Measurements from ENCODE around the gene C2orf49. TPM values are rescaled to one million over a fixed set of nuclear protein-coding genes. Genes with fewer than 3 reads are reported as not detected.
A peak's percentile ranks its signal among the peaks of the same experiment; 100 is the strongest.

Gene C2orf49
- total RNA-seq, 2 donors from 2014 or later = 17.5 to 18.4 TPM

DNA sequence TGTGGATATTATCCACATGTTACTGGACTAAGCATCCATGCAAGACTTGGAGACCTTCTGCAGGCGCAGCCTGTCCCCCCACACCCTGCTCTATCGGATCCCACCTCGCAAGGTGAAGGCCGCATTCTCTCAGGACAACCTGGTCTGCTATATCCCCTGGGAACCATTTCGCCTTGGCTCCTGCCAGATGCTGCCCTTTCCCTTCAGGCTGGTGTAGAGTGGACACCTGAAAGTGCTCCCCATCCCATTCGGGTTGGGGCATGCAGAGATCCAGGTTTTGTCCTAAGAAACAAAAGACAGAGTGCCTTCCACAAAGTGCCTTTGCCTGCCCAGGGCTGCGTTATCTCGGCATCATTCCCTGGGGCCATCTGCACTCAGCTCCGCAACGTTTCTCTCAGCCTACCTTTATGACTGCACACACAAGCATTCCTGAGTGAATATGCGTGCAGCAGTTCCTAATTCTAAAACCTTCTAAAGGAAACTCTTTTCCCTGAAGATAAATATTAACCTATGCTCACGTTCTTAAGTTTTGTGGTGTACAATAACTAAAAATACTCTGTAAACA is 41.0 kb downstream of the C2orf49 start:
- Histone ChIP-seq H3K9me3 (no peaks in the 10 kb centered on the region), H3K36me3 (no peaks in the 10 kb centered on the region), H3K27me3 (replicated peaks; ENCODE audit: insufficient read depth) (no peaks in the 10 kb centered on the region), H3K4me3 (no peak overlapping the region), H3K27ac (no peak overlapping the region), H3K4me1 (ENCODE audit: control insufficient read depth in 1 of 2, low read depth in 2 of 2) (peaks cover 30 to 64% of the 10 kb centered on the region in 2 donors)
- no peak for ATAC-seq (ENCODE audit: insufficient number of reproducible peaks, low FRiP score, low read depth)
- TF ChIP-seq, protein P1, sequence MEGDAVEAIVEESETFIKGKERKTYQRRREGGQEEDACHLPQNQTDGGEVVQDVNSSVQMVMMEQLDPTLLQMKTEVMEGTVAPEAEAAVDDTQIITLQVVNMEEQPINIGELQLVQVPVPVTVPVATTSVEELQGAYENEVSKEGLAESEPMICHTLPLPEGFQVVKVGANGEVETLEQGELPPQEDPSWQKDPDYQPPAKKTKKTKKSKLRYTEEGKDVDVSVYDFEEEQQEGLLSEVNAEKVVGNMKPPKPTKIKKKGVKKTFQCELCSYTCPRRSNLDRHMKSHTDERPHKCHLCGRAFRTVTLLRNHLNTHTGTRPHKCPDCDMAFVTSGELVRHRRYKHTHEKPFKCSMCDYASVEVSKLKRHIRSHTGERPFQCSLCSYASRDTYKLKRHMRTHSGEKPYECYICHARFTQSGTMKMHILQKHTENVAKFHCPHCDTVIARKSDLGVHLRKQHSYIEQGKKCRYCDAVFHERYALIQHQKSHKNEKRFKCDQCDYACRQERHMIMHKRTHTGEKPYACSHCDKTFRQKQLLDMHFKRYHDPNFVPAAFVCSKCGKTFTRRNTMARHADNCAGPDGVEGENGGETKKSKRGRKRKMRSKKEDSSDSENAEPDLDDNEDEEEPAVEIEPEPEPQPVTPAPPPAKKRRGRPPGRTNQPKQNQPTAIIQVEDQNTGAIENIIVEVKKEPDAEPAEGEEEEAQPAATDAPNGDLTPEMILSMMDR (IDR thresholded peaks at IDR 0.05) = no peak
- DNase-seq (ENCODE audit: low spot score) = no peak

DNA sequence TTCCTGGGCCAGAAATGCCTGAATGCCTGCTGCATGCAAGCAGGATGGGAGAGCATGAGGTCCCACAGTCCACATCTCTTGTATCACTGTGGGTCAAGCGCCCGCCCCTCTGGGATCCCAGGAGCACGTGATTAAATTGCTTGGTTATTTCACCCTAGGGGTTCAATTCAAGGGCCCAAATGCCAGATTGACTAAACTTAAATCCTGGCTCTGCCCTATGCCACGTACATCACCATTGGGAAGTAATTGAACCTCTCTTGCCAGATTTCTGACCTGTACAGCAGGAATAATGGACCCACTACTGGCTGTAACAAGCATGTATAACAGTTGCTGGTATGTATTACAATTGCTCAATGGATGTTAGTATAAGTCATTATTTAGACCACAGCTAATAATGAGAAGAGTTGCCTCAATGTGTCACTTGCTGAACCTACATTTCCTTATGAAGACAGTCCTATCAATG is 41.6 kb downstream of the C2orf49 start:
- no peak overlapping the region for H3K27ac ChIP-seq
- H3K4me3 ChIP-seq = no peak overlapping the region
- TF ChIP-seq, protein P1 (IDR thresholded peaks at IDR 0.05) = no peak
- H3K27me3 ChIP-seq (replicated peaks; ENCODE audit: insufficient read depth) = no peaks in the 10 kb centered on the region
- no peaks in the 10 kb centered on the region for H3K36me3 ChIP-seq
- DNase-seq (ENCODE audit: low spot score) (no peak), ATAC-seq (ENCODE audit: insufficient number of reproducible peaks, low FRiP score, low read depth) (no peak)
- H3K4me1 ChIP-seq (ENCODE audit: control insufficient read depth in 1 of 2, low read depth in 2 of 2) = peaks cover 25 to 64% of the 10 kb centered on the region in 2 donors
- H3K9me3 ChIP-seq = no peaks in the 10 kb centered on the region

DNA sequence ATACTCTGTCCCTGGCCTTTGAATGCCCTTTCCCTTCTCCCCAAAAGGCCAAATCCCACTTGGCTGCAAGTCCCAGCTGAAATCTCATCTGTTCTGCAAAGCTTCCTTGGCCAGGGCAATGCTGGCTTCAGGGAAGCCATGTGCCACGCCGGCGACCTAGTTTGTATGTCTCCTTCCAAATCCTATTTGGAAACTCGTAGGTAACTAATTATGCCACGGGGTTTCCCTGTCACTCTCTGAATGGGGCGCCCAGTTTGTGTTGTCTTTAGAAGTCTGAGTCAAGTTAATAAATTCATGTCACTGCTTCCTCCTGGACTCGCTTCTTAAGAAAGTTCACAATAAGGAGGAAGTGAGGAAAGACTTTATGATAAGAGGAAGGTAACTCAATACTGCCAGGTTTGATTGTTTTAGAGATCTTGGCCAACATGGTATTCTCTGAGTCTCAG is 42.4 kb downstream of the C2orf49 start:
- no peaks in the 10 kb centered on the region for H3K9me3 ChIP-seq
- H3K4me3 ChIP-seq = no peak overlapping the region
- no peak for ATAC-seq (ENCODE audit: insufficient number of reproducible peaks, low FRiP score, low read depth)
- TF ChIP-seq, protein P1 (IDR thresholded peaks at IDR 0.05) = no peak
- H3K27ac ChIP-seq = peak overlapping the region; percentile 63 to 76
- no peaks in the 10 kb centered on the region for H3K27me3 ChIP-seq (replicated peaks; ENCODE audit: insufficient read depth)
- H3K36me3 ChIP-seq = peaks cover 1% of the 10 kb centered on the region
- peaks cover 22 to 59% of the 10 kb centered on the region in 2 donors for H3K4me1 ChIP-seq (ENCODE audit: control insufficient read depth in 1 of 2, low read depth in 2 of 2)
- no peak for DNase-seq (ENCODE audit: low spot score)

DNA sequence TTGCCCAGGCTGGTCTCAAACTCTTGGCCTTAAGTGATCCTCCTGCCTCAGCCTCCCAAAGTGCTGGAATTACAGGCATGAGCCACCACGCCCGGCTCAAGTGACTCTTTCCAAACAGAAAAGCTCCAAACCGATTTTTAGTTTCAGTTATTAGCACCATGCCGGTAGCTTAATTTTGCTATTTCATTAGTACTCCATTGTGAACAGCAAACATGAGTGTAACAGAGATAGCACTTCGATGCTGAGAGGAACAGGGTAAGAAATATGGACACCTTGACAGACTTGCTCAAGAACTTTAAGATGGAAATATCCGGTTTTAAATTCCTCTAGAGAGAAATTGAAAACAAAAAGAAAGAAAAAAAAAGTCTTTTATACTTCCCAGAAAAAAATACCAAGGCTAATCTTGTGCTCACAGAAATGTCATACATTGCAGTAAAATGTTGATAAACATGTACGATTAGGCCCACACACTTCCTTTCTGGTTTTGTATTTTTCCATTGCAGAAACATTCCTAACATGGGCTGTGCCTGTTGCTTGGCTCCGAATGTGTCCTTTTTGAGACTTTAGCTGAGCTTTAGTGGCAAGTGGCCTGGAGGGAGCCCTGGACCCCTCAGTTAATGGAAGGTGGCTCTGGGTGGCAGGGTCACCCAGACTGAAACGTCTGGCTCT is 43.2 kb downstream of the C2orf49 start:
- ATAC-seq (ENCODE audit: insufficient number of reproducible peaks, low FRiP score, low read depth) (no peak), DNase-seq (ENCODE audit: low spot score) (no peak)
- Histone ChIP-seq H3K36me3 (peaks cover 9% of the 10 kb centered on the region), H3K27ac (peak overlapping the region; percentile 63 to 76), H3K4me1 (ENCODE audit: control insufficient read depth in 1 of 2, low read depth in 2 of 2) (peaks cover 22 to 55% of the 10 kb centered on the region in 2 donors), H3K27me3 (replicated peaks; ENCODE audit: insufficient read depth) (no peaks in the 10 kb centered on the region), H3K4me3 (peak overlapping the region; percentile 11), H3K9me3 (no peaks in the 10 kb centered on the region)
- TF ChIP-seq, protein P1 (IDR thresholded peaks at IDR 0.05) = no peak

DNA sequence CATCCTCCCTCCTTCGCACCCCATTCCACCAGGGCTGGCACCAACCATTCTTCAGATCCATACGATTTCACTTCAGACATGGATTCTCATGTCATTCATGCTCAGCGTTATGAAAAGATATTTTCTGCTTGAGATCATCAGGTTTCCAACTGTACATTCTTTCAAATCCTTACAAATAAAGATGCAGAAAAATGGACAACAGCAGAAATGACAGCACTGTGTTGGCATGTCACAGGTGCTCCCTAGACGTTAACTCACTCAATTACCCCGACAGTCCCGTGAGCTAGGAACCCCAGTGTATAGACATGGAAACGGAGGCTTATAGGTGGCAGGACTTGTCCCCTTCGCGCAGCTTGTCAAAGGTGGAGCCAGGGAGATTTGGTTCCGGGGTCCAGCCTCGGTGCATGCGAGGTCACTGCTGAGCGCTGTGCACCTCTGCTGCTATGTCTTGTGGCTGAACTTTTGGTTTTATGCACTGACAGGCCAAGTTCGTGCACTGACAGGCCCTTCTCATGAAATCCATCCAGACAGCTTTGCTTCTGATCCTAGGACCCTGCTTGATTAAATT is 43.8 kb downstream of the C2orf49 start:
- no peak for ATAC-seq (ENCODE audit: insufficient number of reproducible peaks, low FRiP score, low read depth)
- H3K36me3 ChIP-seq = peaks cover 13% of the 10 kb centered on the region
- H3K9me3 ChIP-seq = no peaks in the 10 kb centered on the region
- H3K27me3 ChIP-seq (replicated peaks; ENCODE audit: insufficient read depth) = no peaks in the 10 kb centered on the region
- TF ChIP-seq, protein P1 (IDR thresholded peaks at IDR 0.05) = no peak
- peaks cover 22 to 49% of the 10 kb centered on the region in 2 donors for H3K4me1 ChIP-seq (ENCODE audit: control insufficient read depth in 1 of 2, low read depth in 2 of 2)
- H3K27ac ChIP-seq = peak overlapping the region; percentile 26 to 76
- DNase-seq (ENCODE audit: low spot score) = no peak
- no peak overlapping the region for H3K4me3 ChIP-seq

Measured in thoracic aorta (tissue), 2 donors.